HG02763 (cell line): Measurements from ENCODE around the gene ABCC3.
"Not testable (repeated sequence)": the region's sequence is repeated elsewhere in the genome, so short reads cannot be mapped to it uniquely, and the experiment has no call there.

ENCODE experiments used
- ATAC-seq: cut with Tn5 transposase; IDR thresholded peaks from one replicate; pipeline ENCODE4 v1.9.1; 2021; ENCODE audit warnings: mild to moderate bottlenecking, moderate library complexity; ENCODE audit not compliant: unreplicated experiment

Gene ABCC3

GRCh38 chr17:50665838-50666237, 31.2 kb downstream of the ABCC3 start:
- no peak for ATAC-seq

DNA sequence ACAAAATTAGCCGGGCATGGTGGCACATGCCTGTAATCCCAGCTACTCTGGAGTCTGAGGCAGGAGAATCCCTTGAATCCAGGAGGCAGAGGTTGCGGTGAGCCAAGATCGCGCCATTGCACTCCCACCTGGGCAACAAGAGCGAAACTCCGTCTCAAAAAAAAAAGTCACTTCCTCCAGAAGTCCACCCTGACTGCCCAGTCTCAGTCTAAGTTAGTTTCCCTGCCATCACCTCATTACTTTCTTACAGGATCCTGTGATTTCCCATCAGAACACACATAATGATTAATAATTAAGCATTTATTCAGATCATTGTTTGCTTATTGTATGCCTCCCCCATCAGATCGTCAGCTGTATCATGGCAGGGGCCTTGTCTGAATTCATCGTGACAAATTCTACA, 31.6 kb downstream of the ABCC3 start:
- no peak for ATAC-seq

DNA sequence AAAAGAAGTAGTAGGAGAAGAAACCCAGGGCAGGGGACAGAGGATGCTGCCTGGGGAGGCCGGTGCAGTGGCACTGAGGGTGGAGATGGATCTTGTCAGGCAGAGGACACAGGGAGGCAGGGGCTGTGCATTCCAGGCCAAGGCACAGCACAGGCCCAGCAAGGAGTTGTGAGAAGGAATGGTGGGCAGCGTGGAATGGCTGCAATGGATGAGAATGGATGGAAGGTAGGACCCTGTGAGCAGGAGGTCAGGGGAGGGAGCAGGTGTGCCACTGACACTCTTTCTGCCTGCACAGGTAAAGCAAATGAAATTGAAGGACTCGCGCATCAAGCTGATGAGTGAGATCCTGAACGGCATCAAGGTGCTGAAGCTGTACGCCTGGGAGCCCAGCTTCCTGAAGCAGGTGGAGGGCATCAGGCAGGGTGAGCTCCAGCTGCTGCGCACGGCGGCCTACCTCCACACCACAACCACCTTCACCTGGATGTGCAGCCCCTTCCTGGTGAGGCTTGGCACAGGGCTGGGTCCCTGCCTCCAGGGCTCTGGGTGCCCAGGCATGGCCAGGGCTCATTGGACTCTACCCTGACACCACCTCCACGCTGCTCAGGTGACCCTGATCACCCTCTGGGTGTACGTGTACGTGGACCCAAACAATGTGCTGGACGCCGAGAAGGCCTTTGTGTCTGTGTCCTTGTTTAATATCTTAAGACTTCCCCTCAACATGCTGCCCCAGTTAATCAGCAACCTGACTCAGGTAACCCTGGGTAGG, 32.8 kb downstream of the ABCC3 start:
- no peak for ATAC-seq

GRCh38 chr17:50668025-50668837, 33.5 kb downstream of the ABCC3 start:
- no peak for ATAC-seq

DNA sequence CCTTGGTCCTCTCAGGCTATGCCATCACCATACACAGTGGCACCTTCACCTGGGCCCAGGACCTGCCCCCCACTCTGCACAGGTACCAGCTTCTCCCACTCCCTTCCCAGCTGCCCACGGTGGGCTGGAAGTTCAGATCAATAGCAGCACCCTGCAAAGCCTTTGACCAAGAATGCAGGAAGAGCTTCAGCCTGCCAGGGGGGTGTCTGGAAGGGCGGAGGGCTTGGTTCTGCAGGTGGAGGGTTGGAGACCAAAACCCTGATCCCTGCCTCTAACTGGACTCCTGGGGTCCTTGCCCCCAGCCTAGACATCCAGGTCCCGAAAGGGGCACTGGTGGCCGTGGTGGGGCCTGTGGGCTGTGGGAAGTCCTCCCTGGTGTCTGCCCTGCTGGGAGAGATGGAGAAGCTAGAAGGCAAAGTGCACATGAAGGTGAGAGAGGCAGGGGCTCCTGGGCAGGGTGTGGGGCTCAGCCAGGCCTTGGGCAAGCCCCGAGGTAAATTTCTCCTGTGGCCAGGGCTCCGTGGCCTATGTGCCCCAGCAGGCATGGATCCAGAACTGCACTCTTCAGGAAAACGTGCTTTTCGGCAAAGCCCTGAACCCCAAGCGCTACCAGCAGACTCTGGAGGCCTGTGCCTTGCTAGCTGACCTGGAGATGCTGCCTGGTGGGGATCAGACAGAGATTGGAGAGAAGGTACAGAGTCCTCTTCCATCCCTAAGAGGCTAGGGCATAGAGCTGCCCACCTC, 34.3 kb downstream of the ABCC3 start:
- no peak for ATAC-seq

DNA sequence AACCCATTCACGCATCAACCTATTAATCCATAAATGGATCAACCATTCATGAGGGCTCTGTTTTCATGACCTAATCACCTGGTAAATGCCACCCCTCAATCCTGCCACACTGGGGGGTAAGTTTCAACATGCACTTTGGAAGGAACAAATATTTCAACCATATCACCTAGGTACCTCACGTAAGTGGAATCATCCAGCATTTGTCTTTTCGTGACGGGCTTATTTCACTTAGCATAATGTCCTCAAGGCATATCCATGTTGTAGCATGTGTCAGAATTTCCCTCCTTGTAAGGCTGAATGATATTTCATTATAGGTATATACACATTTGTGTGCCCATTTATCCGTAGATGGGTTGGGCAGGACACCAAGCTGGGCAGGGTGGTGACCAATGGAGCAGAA, 37.4 kb downstream of the ABCC3 start:
- no peak for ATAC-seq

- ATAC-seq, result no peak
These were observed 38.3 kb downstream of the ABCC3 start for GRCh38 chr17:50672831-50673551.

GRCh38 chr17:50675190-50675589, 40.5 kb downstream of the ABCC3 start:
- no peak for ATAC-seq

- no peak for ATAC-seq
These were observed 40.9 kb downstream of the ABCC3 start for GRCh38 chr17:50675627-50676026.

GRCh38 chr17:50676065-50676975, 41.6 kb downstream of the ABCC3 start:
- ATAC-seq, result no peak

DNA sequence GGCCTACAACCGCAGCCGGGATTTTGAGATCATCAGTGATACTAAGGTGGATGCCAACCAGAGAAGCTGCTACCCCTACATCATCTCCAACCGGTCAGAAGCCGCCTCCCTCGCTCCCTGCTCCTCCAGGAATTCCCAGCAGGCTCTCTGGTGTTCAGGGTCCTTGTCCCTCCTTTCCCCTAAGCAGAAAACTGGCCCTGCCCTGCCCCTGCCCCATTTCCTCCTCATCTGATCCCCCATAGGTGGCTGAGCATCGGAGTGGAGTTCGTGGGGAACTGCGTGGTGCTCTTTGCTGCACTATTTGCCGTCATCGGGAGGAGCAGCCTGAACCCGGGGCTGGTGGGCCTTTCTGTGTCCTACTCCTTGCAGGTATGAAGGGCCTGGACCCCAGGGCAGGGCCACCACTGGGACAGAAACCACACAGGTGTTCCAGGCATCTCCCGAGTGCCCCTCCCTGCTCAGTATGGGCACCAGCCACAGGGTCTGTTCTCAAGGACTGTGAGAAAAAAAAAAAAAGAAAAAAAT, 43.2 kb downstream of the ABCC3 start:
- no peak for ATAC-seq

DNA sequence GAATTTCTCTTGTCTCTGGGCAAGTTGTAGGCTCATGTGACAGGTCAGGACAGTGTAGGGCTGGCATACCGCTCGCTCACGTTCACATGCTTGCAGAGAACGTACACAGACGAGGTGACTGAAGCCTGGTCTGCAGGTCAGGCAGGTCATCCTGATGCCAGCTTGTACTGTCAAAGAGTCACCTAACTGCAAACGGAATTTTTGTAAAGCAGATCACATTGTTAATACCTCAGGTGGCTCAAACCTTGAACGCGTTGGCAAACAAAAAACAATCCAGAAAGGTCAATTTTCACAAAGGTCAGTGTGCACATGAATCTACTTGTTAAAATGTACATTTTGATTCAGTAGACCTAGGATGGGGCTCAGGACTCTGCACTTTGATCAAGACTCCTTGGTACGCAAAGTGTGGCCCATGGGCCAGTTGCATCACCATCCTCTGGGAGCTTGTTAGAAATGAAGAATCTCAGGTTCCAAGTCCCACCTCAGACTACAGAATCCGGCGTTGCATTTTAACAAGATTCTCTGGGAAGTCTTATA, 44.4 kb downstream of the ABCC3 start:
- ATAC-seq, result no peak

- ATAC-seq, result no peak
These were observed 45.4 kb downstream of the ABCC3 start for GRCh38 chr17:50680126-50680525.

GRCh38 chr17:50680543-50681262, 46.0 kb downstream of the ABCC3 start:
- not testable (repeated sequence) for ATAC-seq

DNA sequence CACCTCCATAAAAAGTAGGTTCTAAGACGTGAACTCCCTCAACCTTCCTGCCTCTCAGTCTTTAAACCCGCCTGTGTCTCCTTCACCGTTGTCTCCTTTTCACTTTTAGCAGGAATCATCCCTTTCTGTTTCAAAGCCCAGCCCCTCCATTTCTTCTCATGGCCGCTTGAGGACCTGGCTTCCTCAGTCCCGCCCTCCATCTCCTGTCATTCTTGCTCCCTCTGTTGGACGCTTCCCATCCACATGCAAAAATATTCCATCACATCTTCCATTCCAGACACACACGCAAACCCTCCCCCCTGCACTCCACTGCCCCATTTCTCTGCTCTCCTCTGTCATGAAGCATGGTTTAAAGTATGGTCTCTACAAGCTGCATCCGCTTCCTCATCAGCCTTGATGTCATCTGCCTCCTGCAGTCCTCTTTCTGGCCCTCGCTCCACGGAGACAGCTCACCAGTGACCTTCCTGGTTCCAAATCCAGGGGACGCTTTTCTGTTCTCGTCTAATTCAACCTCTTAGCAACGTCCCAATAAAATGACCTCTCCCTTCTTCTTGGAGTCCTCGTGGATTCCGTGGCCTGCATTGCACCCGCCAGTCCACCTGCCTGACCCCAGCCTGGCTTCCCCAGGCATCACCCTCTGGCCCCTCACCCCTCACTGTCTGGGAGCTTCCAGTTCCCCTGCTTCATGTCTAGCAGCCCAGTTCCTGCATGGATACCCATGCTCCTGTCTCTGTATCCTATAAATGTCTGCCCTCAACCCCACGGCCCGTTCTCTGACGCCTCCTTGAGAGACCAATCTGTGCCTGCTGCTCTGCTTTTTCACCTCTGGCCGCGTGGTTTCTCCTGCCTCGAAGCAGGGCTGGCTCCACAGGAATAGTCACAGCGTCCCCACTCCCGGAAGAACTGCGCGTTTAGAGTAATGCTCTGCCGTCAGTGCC, 46.9 kb downstream of the ABCC3 start:
- no peak for ATAC-seq

DNA sequence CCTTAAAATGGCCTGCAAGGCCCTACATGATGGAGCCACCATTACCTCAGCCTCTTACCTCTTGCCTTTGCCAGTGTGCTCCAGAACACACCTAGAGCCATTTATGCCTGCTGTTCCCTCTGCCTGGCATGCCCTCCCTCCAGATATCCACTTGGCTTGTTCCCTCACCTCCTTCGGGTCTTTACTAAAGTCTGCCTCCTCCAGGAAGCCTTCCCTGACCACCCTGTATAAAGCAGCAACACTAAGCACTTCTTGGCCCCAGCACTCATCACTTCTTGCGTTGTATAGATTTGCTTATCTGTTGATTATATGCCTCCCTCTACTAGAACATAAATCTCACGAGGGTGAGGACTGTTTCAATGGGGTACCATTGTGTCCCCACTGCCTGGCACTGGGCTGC, 47.8 kb downstream of the ABCC3 start:
- no peak for ATAC-seq

DNA sequence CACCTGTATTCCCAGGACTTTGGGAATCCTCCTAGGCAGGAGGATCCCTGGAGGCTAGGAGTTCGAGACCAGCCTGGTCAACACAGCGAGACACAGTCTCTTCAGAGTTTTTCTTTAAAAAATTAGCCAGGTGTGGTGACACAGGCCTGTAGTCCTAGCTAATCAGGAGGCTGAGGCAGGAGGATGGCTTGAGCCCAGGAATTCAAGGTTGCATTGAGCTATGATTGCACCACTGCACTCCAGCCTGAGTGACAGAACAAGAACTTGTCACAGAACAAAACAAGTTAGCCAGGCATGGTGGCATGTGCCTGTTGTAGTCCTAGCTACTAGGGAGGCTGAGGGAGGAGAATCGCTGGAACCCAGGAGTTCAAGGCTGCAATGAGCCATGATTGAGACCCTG, 48.3 kb downstream of the ABCC3 start:
- no peak for ATAC-seq
